Left ventricle myocardium inferior (tissue), 1 donor: ENCODE results near the gene PTP4A1. TPM values are rescaled to one million over a fixed set of nuclear protein-coding genes. Genes with fewer than 3 reads are reported as not detected.
"Not testable (repeated sequence)": the region's sequence is repeated elsewhere in the genome, so short reads cannot be mapped to it uniquely, and the experiment has no call there.

ENCODE experiments used
- DNase-seq: peaks from one replicate; pipeline ENCODE4 v3.0.0-alpha.2; 2020
- H3K27ac ChIP-seq: fragments of 200-600 bp; replicated peaks from 2 replicates; pipeline ENCODE4 v1.8.0; 2021
- H3K27me3 ChIP-seq: fragments of 200-600 bp; 2 replicates; pipeline ENCODE4 v1.8.0; 2021; ENCODE audit warnings: low read depth
- H3K36me3 ChIP-seq: fragments of 200-600 bp; 2 replicates; pipeline ENCODE4 v1.8.0; 2021
- H3K4me1 ChIP-seq: fragments of 200-600 bp; 2 replicates; pipeline ENCODE4 v1.8.0; 2021
- H3K4me3 ChIP-seq: fragments of 200-600 bp; 2 replicates; pipeline ENCODE4 v1.8.0; 2021; ENCODE audit warnings: mild to moderate bottlenecking, moderate library complexity
- H3K9me3 ChIP-seq: fragments of 200-600 bp; replicated peaks from 2 replicates; pipeline ENCODE4 v1.8.0; 2021
- intact Hi-C: fragments of 100-400 bp; cut with micrococcal nuclease; formaldehyde crosslinking; loops from one replicate; pipeline ENCODE4 v1.11.0; 2022
- long read RNA-seq: library from polyadenylated mRNA; unstranded; transcript quantifications from one replicate; pipeline ENCODE4 v2.0.0, GENCODE V29; 2021
- total RNA-seq: library from RNA; stranded (reverse); fragmentation: NEBNext Ultra II Directional; extraction: Animal tissue kit (Norgen Biotek cat#: 25700); gene quantifications from one replicate; pipeline ENCODE4 v1.2.1, GENCODE V29; 2021
- TF ChIP-seq, protein P1 (sequence below): fragments of 200-600 bp; IDR thresholded peaks from 2 replicates; pipeline ENCODE4 v1.8.0; 2021; ENCODE audit warnings: antibody characterized with exemption, mild to moderate bottlenecking, borderline replicate concordance
- donor health status: DM: no; HTN: yes; CAD: no; lungs with severe emphysema.

The PTP4A1 gene
- 22.3 TPM for total RNA-seq
- long read RNA-seq, partial matches to known transcripts, result 0 of 1 reads
- long read RNA-seq, other reads (novel, unspliced or antisense), result 0 of 1 reads

DNA sequence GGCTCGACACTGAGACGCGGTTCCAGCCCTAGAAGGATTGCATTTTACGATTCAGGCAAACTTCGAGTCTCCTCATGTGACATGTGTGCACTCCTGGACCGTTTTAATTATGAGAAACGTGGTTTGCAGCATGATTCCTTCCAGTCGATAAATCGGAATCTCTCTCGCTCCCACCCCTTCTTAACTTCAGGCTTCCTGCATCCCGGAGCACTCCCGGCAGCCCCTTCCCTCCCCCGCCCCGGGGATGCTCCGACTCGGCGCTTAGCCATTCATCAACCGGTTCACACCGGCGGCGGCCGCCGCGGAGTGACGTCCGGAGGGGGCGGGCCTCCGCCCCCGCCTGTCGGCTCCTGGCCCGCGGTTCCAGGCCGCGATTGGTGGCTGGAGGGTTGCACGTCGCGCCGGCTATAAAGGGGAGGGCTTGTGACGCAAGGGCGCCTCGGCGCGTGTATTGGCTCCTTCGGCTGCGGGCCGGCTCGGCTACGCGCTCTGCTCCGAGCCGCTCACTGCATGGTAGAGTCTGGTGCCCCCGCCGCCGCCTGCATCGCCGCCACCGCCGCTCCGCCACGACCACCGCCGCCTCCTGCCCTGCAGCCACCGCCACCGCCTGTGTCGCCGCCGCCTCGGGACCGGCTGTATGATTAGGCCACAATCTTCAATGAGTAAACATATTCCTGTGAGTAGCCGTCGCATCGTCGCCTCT, at the start of gene PTP4A1, which contains the start of gene LOC128125822:
PTP4A1 (plus strand) TSS at position 437 of the 703 bp plus-strand sequence. CDS start 4,401 bp downstream, outside the sequence.
LOC128125822 (plus strand) TSS at position 437 of the 703 bp plus-strand sequence.
- intact Hi-C loops, result no loop called here
- TF ChIP-seq, protein P1, sequence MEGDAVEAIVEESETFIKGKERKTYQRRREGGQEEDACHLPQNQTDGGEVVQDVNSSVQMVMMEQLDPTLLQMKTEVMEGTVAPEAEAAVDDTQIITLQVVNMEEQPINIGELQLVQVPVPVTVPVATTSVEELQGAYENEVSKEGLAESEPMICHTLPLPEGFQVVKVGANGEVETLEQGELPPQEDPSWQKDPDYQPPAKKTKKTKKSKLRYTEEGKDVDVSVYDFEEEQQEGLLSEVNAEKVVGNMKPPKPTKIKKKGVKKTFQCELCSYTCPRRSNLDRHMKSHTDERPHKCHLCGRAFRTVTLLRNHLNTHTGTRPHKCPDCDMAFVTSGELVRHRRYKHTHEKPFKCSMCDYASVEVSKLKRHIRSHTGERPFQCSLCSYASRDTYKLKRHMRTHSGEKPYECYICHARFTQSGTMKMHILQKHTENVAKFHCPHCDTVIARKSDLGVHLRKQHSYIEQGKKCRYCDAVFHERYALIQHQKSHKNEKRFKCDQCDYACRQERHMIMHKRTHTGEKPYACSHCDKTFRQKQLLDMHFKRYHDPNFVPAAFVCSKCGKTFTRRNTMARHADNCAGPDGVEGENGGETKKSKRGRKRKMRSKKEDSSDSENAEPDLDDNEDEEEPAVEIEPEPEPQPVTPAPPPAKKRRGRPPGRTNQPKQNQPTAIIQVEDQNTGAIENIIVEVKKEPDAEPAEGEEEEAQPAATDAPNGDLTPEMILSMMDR, result no peak

GRCh38 chr6:63522911-63523287, 49.4 kb upstream of the PTP4A1 start:
- H3K36me3 ChIP-seq, intact Hi-C loops, H3K9me3 ChIP-seq, DNase-seq, H3K27ac ChIP-seq, H3K4me3 ChIP-seq, H3K27me3 ChIP-seq, H3K4me1 ChIP-seq: not testable (repeated sequence)

More for the DNA sequence above, at the start of gene PTP4A1, which contains the start of gene LOC128125822:
- DNase-seq, result peak; percentile 97
- Histone ChIP-seq H3K4me1 (peaks cover 48% of the 10 kb centered on the region), H3K9me3 (peaks cover 6% of the 10 kb centered on the region), H3K36me3 (peaks cover 9% of the 10 kb centered on the region), H3K4me3 (peak within 1 kb of the TSS; percentile 98), H3K27me3 (no peaks in the 10 kb centered on the region), H3K27ac (peak within 1 kb of the TSS; percentile 99)

GRCh38 chr6:63523630-63524029, 48.6 kb upstream of the PTP4A1 start:
- Histone ChIP-seq H3K9me3 (no peaks in the 10 kb centered on the region), H3K27me3 (no peaks in the 10 kb centered on the region), H3K36me3 (no peaks in the 10 kb centered on the region), H3K27ac (no peak overlapping the region), H3K4me3 (no peak overlapping the region), H3K4me1 (no peaks in the 10 kb centered on the region)
- intact Hi-C loops, result no loop called here
- TF ChIP-seq, protein P1, result no peak
- no peak for DNase-seq

DNA sequence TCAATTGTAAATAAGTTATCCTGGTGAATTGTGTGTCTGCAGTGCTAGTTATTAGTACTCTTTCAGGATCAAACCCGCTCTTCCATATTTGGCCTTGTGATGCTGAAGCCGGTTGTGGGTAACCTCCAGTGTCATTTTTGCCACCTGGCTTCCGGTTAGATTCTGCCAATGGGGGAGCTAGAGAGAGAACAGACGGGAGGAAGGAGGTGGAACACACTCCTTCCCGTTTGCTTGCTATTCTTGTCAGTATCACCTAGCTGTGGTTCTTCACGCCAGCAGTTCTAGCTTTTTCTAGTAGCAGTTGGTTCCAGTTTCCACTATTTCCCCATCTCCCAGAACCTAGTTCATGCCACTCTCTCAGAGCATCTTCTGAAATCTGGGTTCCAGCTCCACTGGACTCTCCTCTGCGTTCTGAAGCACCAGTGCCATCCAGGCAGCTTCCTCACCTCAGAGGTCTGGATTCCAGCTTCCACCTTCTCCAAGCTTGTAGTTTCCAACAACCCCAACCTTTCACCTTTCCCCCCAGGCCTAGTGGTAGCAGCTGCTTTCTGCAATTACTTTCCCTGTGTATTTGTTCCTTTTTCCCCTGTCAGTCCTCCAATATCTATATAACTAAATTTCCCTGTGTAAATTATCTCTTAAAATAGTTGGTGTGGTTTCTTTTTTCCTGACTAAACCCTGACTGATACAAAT, 46.9 kb upstream of the PTP4A1 start:
- no peak overlapping the region for H3K27ac ChIP-seq
- no peaks in the 10 kb centered on the region for H3K4me1 ChIP-seq
- intact Hi-C loops, result no loop called here
- no peak for DNase-seq
- H3K9me3 ChIP-seq, result no peaks in the 10 kb centered on the region
- H3K27me3 ChIP-seq, result no peaks in the 10 kb centered on the region
- no peaks in the 10 kb centered on the region for H3K36me3 ChIP-seq
- TF ChIP-seq, protein P1, result no peak
- no peak overlapping the region for H3K4me3 ChIP-seq

- TF ChIP-seq, protein P1, result no peak
- Histone ChIP-seq H3K4me1 (no peaks in the 10 kb centered on the region), H3K9me3 (no peaks in the 10 kb centered on the region), H3K27me3 (no peaks in the 10 kb centered on the region), H3K4me3 (no peak overlapping the region), H3K27ac (no peak overlapping the region), H3K36me3 (no peaks in the 10 kb centered on the region)
- intact Hi-C loops, result no loop called here
- no peak for DNase-seq
These were observed 45.3 kb upstream of the PTP4A1 start for GRCh38 chr6:63526931-63527330.
